ENCODE data around the gene VAC14. TPM values are rescaled to one million over a fixed set of nuclear protein-coding genes. Genes with fewer than 3 reads are reported as not detected.

VAC14 gene
- total and polyA plus RNA-seq, 3 experiments from 2014 or later = 43.4 to 50.3 (median 45.9) TPM

DNA sequence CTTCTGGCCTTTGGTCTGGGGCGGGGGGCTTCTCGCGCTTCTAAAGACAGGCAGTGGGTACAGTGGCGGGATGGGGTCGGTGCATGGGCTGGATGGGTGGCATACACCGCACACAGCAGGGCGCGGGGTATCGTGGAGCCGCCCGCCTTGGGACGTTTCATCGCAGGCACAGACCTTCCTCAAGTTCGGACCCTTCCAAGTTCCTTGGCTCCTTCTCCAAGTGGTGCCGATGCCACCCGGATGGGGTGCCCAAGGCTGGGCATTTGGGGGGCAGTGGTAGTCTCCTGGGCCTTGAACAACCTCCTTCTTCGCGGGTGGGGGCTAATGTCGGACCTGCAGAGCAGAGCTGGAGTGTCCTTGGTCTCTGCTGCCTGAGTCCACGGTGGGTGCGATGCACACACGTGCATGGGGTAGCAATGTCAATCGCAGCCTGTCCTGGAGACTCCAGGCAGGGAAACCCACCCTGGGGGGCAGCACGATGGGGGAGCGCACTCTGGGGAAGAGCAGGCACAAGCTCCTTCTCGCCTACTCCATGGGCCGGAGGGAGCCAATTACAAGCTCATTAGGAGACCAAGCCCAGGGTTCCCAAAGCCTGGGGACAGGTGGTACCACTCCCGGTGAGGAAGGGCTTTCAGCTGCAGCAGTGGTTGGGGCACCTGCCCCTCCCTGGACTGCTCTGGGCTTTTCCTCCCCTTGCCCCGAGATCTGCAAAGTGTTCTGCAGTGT is 114.4 kb downstream of the VAC14 start:
- Histone ChIP-seq H3K4me3 (ENCODE audit: low read length) (no peak overlapping the region), H3K4me1 (ENCODE audit: insufficient read depth, low read length) (no peaks in the 10 kb centered on the region), H3K9me3 (ENCODE audit: low read length) (no peaks in the 10 kb centered on the region), H3K27ac (ENCODE audit: low read depth, low read length) (no peak overlapping the region), H3K27me3 (ENCODE audit: insufficient read depth, low read length, poor library complexity, severe bottlenecking) (peaks cover 7% of the 10 kb centered on the region), H3K36me3 (ENCODE audit: insufficient read depth, low read length) (no peaks in the 10 kb centered on the region)
- Mint-ChIP-seq H3K9me3 (no peaks in the 10 kb centered on the region), H3K27ac (peak overlapping the region in 1 of 8 donors; percentile 42), H3K4me3 (peak overlapping the region in 6 of 7 donors; percentile 59 to 83 (median 66)), H3K27me3 (peaks cover 10 to 12% of the 10 kb centered on the region in 2 donors), H3K4me1 (peaks cover 3 to 10% (median 6%) of the 10 kb centered on the region in 3 donors), H3K36me3 (peaks cover 0 to 1% (median 0%) of the 10 kb centered on the region in 3 donors)
- CTCF ChIA-PET = interaction anchor here (0.6 to 3.7 kb wide), 4 partner anchors 9 to 424 kb away, joined by 3 to 15 read pairs (median 4); no protein-coding TSS in a partner anchor
- DNase-seq = no peak
- POLR2A ChIA-PET = interaction anchor here (0.6 kb wide), 1 partner anchor 85 kb away, joined by 3 read pairs; no protein-coding TSS in a partner anchor

DNA sequence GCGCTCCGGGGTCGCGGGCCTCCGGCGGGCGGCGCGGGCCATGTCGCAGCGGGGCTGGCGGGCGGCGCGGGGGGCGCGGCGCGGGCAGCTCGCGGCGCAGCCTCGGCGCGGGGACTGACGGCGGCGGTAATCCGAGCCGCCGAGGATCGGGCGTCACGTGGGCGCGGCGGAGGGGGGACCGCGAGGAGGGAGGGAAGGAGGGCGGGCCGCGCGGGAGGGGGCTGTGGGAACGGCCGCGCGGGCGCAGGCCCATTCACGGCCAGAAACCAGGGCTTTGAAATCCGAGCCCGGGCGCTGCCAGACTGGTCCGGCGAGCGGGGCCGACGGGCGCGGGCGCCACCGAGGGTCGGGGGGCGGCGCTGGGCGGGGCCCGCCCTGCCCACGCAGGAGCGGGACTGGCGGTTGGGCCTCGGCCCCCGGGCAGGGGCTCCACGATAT is 115.0 kb downstream of the VAC14 start, which contains the start of gene MTSS2:
MTSS2 (minus strand) TSS at position 116 of the 438 bp plus-strand sequence. CDS start 262 bp downstream, outside the sequence.
- Mint-ChIP-seq H3K27me3 (peaks cover 10 to 12% of the 10 kb centered on the region in 2 donors), H3K36me3 (peaks cover 0 to 1% (median 0%) of the 10 kb centered on the region in 3 donors), H3K9me3 (no peaks in the 10 kb centered on the region), H3K4me1 (peaks cover 3 to 10% (median 6%) of the 10 kb centered on the region in 3 donors), H3K27ac (peak within 1 kb of the TSS in 1 of 8 donors; percentile 42), H3K4me3 (peak within 1 kb of the TSS in 6 of 7 donors; percentile 59 to 83 (median 66))
- Histone ChIP-seq H3K9me3 (ENCODE audit: low read length) (no peaks in the 10 kb centered on the region), H3K27me3 (ENCODE audit: insufficient read depth, low read length, poor library complexity, severe bottlenecking) (peaks cover 7% of the 10 kb centered on the region), H3K36me3 (ENCODE audit: insufficient read depth, low read length) (no peaks in the 10 kb centered on the region), H3K27ac (ENCODE audit: low read depth, low read length) (no peak within 1 kb of the TSS), H3K4me1 (ENCODE audit: insufficient read depth, low read length) (no peaks in the 10 kb centered on the region), H3K4me3 (ENCODE audit: low read length) (no peak within 1 kb of the TSS)
- peak in 1 of 5 donors; percentile 45 for DNase-seq
- ChIA-PET POLR2A (interaction anchor here (0.6 kb wide), 1 partner anchor 85 kb away, joined by 3 read pairs; no protein-coding TSS in a partner anchor), CTCF (no interaction called here)

DNA sequence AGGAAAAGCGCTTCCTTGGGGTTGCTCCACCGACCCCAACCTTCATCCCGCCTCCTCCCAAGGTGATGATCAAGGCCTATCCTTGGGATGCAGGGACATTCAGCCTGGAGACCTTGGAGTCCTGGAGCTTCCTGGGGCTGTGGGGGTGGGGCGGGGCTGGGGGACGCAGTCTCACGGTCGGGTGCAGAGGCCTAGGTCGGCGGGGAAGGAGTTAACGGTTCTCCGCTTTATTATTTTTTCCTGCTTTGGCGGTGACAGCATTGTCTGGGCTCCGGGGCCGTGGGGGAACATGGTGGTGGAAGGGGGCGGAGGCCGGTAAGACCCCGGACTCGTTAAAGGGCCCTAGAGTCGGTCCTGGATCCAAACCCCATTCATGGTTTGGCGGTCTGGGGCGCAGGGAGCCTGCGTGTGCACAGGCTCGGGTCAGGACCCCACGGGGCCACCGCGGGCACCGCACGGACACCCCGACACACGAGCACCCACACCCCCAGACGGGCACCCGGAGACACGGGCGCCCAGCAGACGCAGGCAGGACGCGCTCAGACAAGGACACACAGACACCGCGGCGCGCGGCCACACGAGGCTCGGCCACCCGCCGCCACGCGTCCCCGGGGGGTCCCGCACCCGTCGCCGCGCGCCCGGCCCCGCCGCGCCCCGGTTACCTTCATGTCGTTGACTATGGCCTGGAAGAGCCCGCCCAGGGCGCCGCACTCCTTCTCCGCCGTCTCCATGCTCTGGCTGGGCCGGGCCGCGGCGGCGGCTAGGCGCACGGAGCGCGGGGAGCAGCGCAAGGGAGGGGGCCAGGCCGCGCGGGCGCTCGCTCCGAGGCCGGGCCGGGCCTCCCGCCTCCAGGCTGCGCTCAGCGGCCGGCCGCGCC is 115.7 kb downstream of the VAC14 start:
- peaks cover 7% of the 10 kb centered on the region for H3K27me3 ChIP-seq (ENCODE audit: insufficient read depth, low read length, poor library complexity, severe bottlenecking)
- peak in 1 of 5 donors; percentile 35 for DNase-seq
- CTCF ChIA-PET = interaction anchor here (2.4 kb wide), 1 partner anchor 86 kb away, joined by 7 read pairs; no protein-coding TSS in a partner anchor
- H3K36me3 ChIP-seq (ENCODE audit: insufficient read depth, low read length) = no peaks in the 10 kb centered on the region
- H3K4me3 Mint-ChIP-seq = peak overlapping the region in 3 of 7 donors; percentile 31 to 52 (median 47)
- no peaks in the 10 kb centered on the region for H3K4me1 ChIP-seq (ENCODE audit: insufficient read depth, low read length)
- H3K4me3 ChIP-seq (ENCODE audit: low read length) = no peak overlapping the region
- H3K36me3 Mint-ChIP-seq = peaks cover 0 to 1% (median 0%) of the 10 kb centered on the region in 3 donors
- H3K9me3 Mint-ChIP-seq = no peaks in the 10 kb centered on the region
- H3K9me3 ChIP-seq (ENCODE audit: low read length) = no peaks in the 10 kb centered on the region
- H3K27ac Mint-ChIP-seq = no peak overlapping the region
- POLR2A ChIA-PET = no interaction called here
- peaks cover 6 to 14% (median 6%) of the 10 kb centered on the region in 3 donors for H3K4me1 Mint-ChIP-seq
- no peak overlapping the region for H3K27ac ChIP-seq (ENCODE audit: low read depth, low read length)
- H3K27me3 Mint-ChIP-seq = peaks cover 10 to 12% of the 10 kb centered on the region in 2 donors

DNA sequence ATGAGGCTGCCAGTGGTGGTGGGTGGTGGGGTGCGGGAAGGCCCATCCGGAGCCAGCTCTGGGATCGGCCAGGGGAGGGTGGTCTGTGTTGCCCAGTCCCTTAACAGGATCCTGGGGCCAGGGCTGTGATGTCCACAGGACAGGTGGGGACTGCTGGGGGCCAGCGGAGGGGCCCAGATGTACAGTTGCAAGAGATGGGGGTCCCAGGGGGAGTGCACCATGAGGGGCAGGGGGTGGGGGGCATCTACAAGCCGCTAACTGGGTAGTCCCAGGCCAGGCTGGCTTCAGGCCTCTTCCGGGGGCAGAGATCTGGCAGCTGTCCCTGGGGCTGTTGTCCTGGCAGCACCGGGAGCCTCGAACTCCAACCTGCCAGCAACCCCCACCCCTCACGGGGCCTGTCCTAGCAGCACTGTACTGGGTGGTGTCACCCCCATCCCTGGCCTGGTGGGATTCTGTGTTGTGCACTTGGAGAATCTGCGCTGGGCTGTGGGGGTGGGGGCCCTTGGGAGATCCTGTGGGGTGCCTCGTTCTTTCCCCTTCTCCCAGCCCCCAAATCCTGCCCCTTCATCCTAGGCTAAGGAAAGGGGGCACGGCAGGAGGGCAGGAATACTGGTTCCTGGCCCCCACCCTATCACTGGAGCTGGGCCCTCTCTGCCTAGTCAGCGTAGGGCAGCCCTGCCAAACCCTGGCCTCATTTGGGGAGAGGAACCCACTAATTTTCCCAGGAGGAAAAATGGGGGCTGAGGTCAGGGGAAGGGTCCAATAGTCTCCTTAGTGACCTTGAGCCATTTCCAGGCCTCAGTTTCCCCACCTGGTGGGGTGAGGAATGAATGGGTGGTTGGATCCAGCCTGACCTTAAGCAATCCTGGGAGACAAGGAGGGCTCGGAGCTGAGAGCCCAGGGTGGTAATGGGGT is 116.6 kb downstream of the VAC14 start:
- peaks cover 0 to 1% (median 0%) of the 10 kb centered on the region in 3 donors for H3K36me3 Mint-ChIP-seq
- peak overlapping the region in 1 of 8 donors; percentile 24 for H3K27ac Mint-ChIP-seq
- CTCF ChIA-PET = interaction anchor here (2.4 kb wide), 1 partner anchor 87 kb away, joined by 7 read pairs; no protein-coding TSS in a partner anchor

DNA sequence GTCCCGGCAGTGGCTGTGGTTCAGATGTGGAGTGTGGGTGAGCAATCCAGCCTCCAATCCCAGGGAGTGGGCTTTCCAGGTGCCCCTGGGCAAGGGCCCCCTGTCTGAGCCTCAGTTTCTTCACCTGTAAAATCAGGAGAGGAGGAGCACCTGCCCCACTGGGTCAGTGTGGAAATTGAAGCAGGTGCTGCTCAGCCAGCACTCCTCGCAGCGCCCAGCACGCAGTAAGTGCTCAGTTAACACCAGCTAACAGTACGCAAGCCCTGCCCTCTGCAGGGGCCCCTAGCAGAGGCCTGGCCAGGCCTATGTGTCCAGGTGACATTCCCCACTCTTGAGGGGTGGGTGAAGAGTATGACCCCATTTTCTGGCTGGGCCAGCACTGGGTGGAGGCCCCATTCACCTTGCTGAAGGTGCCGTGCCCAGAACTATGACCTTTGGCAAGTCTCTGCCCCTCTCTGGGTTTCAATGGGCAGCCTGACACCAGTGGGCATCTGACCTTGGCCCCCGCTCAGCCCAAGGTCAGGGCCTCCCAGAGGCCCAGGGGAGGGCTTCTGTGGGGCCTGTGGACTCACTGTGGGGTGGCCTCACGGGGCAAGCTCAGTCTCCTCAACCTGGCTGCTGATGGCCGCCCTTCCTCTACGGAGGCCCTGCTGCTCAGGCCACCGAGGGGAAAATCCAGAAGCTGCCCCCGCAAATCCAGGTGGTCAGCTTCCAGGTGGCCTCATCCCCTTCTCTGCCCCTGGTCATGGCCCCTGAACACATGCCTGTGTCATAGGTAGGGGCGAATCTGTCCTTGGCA is 117.6 kb downstream of the VAC14 start:
- no peak overlapping the region for H3K27ac ChIP-seq (ENCODE audit: low read depth, low read length)
- H3K27me3 ChIP-seq (ENCODE audit: insufficient read depth, low read length, poor library complexity, severe bottlenecking) = peaks cover 7% of the 10 kb centered on the region
- H3K4me3 ChIP-seq (ENCODE audit: low read length) = no peak overlapping the region
- ChIA-PET POLR2A (interaction anchor here (0.5 kb wide), 1 partner anchor 50 kb away, joined by 3 read pairs; no protein-coding TSS in a partner anchor), CTCF (interaction anchor here (2.4 kb wide), 1 partner anchor 88 kb away, joined by 7 read pairs; no protein-coding TSS in a partner anchor)
- H3K4me1 ChIP-seq (ENCODE audit: insufficient read depth, low read length) = no peaks in the 10 kb centered on the region
- H3K9me3 Mint-ChIP-seq = no peaks in the 10 kb centered on the region
- peaks cover 11 to 24% (median 15%) of the 10 kb centered on the region in 3 donors for H3K4me1 Mint-ChIP-seq
- DNase-seq = no peak
- H3K36me3 ChIP-seq (ENCODE audit: insufficient read depth, low read length) = no peaks in the 10 kb centered on the region
- H3K27ac Mint-ChIP-seq = no peak overlapping the region
- peaks cover 10 to 12% of the 10 kb centered on the region in 2 donors for H3K27me3 Mint-ChIP-seq
- no peaks in the 10 kb centered on the region for H3K9me3 ChIP-seq (ENCODE audit: low read length)
- no peak overlapping the region for H3K4me3 Mint-ChIP-seq
- H3K36me3 Mint-ChIP-seq = no peaks in the 10 kb centered on the region

More for the DNA sequence above, 116.6 kb downstream of the VAC14 start:
- no peaks in the 10 kb centered on the region for H3K4me1 ChIP-seq (ENCODE audit: insufficient read depth, low read length)
- H3K4me3 ChIP-seq (ENCODE audit: low read length) = no peak overlapping the region
- no peaks in the 10 kb centered on the region for H3K9me3 ChIP-seq (ENCODE audit: low read length)
- peaks cover 7% of the 10 kb centered on the region for H3K27me3 ChIP-seq (ENCODE audit: insufficient read depth, low read length, poor library complexity, severe bottlenecking)
- POLR2A ChIA-PET = no interaction called here
- H3K4me3 Mint-ChIP-seq = peak overlapping the region in 4 of 7 donors; percentile 31 to 52 (median 49)
- H3K27me3 Mint-ChIP-seq = peaks cover 10 to 12% of the 10 kb centered on the region in 2 donors
- H3K36me3 ChIP-seq (ENCODE audit: insufficient read depth, low read length) = no peaks in the 10 kb centered on the region
- no peak overlapping the region for H3K27ac ChIP-seq (ENCODE audit: low read depth, low read length)
- H3K4me1 Mint-ChIP-seq = peaks cover 6 to 15% (median 6%) of the 10 kb centered on the region in 3 donors
- no peaks in the 10 kb centered on the region for H3K9me3 Mint-ChIP-seq
- DNase-seq = no peak

DNA sequence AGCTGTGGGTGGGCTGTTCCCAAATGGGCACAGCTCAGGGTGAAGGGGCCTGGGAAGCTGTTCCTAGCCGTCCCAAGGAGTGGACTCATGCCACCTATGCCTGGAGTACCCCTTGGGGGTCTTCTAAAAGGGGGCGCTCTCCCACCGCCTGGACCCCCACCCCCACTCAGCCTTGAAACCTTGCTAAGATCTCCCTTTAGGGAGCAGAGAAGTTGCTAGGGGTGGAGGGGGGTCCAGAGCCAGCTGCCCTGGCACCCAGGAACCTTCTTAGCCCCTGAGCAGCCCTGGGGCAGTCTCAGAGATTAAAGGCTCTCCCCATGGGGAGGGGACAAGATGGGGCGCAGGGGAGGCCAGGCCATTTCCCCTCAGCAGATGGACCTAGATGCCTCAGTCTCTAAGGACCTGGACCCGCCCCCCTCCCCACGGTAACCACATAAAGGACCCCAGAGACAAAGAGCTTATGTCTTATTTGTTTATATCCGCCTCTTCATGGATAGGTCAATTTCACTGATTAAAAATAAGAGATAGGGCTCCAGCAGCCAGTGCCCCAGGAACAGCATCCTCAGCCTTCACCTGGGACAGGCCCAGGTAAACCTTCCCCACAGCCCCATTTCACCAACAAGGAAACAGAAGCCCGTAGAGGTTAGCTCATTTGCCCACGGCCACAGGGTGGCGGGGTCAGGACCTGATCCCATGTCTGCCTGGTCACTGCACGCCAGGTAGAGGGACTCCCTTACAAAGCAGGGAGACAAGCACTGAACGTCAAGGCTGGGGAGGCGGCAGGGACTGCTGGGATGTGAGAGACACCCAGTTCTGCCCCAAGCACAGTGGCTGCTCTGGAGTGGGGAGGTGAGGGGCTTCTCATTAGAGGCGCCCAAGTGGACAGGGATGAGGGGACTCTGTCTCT is 118.5 kb downstream of the VAC14 start:
- ChIA-PET POLR2A (no interaction called here), CTCF (interaction anchor here (1.3 to 2.4 kb wide), 3 partner anchors 13 to 89 kb away, joined by 3 to 7 read pairs (median 4); no protein-coding TSS in a partner anchor)
- DNase-seq = no peak
- Histone ChIP-seq H3K4me3 (ENCODE audit: low read length) (no peak overlapping the region), H3K4me1 (ENCODE audit: insufficient read depth, low read length) (no peaks in the 10 kb centered on the region), H3K27ac (ENCODE audit: low read depth, low read length) (no peak overlapping the region), H3K27me3 (ENCODE audit: insufficient read depth, low read length, poor library complexity, severe bottlenecking) (peaks cover 7% of the 10 kb centered on the region), H3K36me3 (ENCODE audit: insufficient read depth, low read length) (no peaks in the 10 kb centered on the region), H3K9me3 (ENCODE audit: low read length) (no peaks in the 10 kb centered on the region)
- H3K36me3 Mint-ChIP-seq = no peaks in the 10 kb centered on the region
- peaks cover 12 to 25% (median 17%) of the 10 kb centered on the region in 3 donors for H3K4me1 Mint-ChIP-seq
- H3K9me3 Mint-ChIP-seq = no peaks in the 10 kb centered on the region
- H3K27me3 Mint-ChIP-seq = peaks cover 10 to 12% of the 10 kb centered on the region in 2 donors
- H3K27ac Mint-ChIP-seq = no peak overlapping the region
- H3K4me3 Mint-ChIP-seq = no peak overlapping the region
